Activated gamma-delta T cell treated with anti-CD3 and anti-CD28 coated beads, Interleukin-2, amount 50 U/mL, for 16 hours (primary cell): ENCODE measurements around the gene HTT.

Experiments
- DNase-seq: peaks from one replicate; pipeline ENCODE4 v3.0.0-alpha.2; 2020; ENCODE audit warnings: low read depth

HTT gene

DNA sequence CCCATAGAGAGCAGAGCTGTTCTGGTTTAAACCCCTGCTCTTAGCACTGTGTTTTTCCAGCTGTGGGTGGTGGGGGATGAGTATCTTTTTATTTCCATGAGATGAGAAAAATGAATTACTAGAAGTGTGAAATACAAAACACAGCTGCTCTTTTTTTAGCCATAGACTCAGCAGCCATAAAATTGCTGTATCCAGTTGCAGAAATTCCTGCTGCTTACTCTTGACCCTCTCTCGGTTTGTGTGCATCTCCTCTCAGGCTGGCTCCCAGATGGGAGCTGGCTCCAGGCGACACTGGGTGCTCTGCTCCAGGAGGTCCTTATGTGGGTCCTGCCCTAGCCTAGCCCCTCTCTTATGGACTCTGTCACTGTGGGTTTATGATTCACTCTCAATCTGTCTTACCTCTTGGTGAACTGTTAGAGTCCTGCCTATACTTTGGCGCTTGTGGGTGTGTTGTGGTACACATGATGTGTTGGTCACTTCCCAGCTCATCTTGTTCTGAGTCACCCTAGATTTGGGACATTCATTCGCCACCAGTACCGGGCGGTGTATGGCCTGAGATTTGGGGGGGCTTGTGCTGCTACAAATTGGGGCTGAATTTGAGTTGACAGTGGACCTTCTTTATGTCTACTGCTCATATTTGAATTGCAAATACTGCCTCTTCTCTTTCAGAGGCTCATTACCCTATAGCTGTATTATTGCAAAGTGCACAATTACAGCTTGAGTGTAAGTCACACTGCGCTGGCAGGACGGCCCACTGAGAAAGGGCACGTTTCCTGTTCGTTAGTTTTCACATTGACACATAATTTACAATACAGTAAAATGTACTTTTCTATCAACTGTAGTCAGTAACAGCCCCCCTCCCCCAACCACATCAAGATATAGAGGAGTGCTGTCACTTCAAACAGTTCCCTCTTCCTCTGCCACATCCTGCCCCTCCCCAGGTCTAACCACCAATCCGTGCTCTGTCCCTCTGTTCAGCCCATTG is 127.5 kb downstream of the HTT start:
- DNase-seq, result peak; percentile 58

DNA sequence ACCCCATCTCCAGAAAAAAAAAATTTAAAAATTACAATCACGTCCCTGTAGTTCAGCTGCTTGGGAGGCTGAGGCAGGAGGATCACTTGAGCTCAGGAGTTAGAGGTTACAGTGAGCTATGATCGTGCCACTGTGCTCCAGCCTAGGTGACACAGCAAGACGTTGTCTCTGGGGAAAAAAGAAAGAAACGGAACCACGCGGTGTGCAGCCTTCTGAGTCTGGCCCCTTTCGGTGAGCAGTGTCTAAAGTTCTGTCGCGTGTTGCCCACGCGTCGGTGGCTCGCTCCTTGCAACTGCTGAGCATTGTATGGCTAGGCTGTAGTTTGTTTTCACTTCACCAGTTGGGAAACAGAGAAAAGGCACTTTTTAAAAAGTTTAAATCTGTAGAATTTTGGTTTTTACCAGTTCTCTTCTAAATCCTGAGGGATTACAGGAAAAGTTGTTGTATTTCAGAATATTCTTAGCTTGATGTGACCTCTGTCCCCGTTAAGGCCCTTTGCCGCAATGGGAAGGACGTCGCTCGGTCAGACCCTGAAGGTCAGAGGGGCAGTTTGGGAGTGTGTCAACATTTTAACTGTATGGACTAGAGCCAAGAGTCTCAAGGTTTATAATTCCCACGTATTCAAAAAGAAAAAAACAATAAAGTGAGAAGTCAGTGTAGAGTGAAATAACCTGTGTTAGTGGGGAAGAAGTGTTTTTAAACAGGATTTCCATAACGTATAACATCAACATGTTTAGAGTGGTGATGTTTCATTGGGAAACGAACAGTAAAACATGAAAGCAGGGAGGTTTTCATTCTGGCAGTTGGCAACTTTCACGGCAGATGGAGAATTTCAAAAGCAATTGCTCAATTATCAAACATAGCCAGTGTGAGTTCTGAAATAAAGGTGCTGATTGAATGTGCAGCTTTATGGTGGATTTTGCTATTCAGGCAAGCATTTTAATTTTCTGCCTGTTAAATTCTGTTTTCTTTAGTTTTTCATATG is 128.6 kb downstream of the HTT start:
- peak; percentile 7 for DNase-seq

DNA sequence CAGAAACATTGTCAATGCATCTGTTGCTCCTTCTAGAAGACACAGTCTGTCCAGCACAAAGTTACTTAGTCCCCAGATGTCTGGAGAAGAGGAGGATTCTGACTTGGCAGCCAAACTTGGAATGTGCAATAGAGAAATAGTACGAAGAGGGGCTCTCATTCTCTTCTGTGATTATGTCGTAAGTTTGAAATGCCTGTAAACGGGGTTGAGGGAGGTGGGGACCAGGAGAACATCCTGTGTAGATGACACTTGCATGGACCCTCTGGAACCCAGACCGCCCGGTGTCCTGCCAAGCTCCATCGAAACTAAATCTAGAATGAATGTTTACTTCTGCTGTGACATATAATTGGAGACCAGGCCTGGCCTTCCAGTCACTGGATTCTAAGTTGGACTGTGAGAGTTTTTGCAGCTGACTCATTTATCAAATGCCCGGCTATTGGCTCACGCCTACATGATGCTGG is 129.5 kb downstream of the HTT start:
- no peak for DNase-seq

DNA sequence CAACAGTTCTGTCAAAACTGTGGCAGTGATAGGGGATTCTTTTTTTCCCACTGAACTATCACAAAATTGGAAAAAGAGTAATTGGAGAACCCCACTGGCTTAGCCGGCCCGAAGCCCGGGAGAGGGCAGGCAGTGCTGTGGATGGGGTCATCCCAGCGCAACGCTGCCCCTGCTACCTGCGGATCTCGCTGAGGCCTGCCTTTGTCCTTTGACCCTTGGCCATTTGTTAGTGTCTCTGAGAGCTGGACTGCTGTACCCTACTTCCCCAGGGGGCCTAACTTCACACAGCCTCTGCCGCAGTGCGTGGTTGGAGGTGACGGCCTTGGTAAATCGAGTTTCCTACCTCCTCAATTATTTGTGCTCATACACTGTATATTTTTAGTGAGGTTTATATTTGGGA is 131.5 kb downstream of the HTT start:
- no peak for DNase-seq

GRCh38 chr4:3206439-3207100 is 132.1 kb downstream of the HTT start:
- DNase-seq, result no peak

GRCh38 chr4:3207531-3208037 is 133.1 kb downstream of the HTT start:
- DNase-seq, result no peak

DNA sequence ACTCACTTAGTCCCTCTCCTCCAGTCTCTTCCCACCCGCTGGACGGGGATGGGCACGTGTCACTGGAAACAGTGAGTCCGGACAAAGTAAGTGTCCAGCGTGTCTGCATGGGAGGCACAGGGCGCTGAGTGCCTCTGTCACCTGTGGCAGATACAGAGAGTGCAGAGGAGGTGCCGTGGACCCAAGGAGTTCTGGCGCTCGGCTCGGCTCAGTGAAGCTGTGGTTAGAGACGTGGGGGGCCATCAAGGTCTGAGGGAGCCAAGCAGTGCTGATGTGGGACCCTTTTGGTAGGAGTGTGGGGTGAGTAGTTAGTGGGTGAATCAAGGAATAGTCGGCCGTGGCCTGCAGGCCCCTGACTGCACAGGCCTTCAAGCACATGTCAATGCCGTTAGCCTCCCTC is 134.3 kb downstream of the HTT start:
- DNase-seq, result no peak

DNA sequence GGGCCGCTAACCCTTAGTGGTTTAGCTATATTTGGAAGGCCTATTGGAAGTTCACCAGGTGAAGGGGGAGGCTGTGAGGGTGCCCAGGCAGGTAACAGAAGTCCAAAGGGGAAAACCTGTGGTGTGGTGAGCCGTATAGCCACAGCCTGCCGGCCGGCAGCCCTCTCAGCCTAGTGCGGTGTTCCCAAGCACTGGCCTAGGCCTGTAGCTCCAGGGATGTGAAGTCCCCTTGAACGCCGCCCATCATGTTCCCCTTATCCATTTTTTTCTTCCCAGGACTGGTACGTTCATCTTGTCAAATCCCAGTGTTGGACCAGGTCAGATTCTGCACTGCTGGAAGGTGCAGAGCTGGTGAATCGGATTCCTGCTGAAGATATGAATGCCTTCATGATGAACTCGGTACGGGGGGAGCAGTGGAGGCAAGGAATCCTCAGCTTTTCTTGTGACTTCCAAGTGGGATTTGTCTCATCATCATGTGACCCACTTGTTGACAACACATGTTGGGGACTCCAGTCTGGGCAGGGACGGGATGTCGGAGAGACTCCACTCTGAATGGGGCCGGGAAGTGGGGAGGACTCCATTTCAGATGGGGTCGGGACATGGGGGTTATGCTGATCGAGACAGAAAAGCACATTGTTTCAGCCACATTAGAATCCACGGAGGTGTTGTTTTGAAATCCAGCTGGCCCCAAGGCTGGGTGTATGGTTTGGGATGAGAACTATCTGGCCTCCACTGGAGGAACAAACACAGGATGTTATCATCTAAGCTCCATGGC is 135.3 kb downstream of the HTT start:
- no peak for DNase-seq

DNA sequence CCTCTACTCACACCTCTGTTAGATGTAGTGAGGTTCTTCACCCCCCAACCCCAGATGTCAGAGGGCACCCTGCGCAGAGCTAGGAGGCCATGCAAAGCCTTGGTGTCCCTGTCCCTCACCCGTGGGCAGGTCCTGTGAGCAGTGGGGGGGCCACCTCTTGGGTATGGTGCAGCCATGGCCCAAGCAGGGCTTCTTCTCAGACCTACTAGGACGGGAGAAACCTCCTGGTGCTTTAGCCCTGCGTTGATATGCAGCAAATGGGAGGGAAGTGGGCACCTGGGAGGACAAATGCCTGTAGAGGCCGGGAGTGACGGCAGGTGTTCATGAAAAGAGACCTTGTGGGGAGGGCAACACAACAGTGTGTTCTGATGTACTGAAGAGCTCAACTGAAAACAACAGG is 136.0 kb downstream of the HTT start:
- DNase-seq, result no peak

DNA sequence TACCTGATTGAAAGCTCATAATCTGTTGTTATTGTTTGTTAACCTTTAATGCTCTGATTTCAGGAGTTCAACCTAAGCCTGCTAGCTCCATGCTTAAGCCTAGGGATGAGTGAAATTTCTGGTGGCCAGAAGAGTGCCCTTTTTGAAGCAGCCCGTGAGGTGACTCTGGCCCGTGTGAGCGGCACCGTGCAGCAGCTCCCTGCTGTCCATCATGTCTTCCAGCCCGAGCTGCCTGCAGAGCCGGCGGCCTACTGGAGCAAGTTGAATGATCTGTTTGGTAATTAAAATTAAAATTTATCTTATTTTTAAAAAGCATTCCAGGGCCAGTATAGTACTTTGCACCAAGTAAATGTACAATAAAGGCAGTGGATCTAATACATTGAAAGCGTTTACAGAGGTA is 137.4 kb downstream of the HTT start:
- no peak for DNase-seq

GRCh38 chr4:3212391-3213105 is 138.1 kb downstream of the HTT start:
- no peak for DNase-seq

- no peak for DNase-seq
Observed at GRCh38 chr4:3213106-3213425, 138.6 kb downstream of the HTT start.

DNA sequence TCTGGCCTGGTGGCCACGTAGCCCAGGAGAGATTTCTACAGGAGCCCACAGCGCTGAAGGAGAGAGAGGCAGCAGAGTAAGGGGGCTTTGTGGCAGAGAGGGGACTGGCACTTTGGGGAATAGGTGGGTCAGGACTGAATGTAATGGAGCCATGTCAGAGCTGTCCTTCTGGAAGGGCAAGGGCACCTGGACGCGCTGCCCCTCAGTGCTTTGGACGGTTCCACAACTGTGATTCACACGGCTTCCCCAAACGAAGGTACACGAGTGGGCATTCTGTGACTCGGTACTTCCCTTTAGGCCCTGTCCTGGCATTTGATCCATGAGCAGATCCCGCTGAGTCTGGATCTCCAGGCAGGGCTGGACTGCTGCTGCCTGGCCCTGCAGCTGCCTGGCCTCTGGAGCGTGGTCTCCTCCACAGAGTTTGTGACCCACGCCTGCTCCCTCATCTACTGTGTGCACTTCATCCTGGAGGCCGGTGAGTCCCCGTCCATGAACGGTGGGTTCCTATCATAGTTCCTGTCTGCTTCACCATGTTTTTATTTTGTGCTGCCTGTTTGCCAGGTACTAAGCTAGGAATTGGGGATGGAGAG is 139.3 kb downstream of the HTT start:
- DNase-seq, result no peak

DNA sequence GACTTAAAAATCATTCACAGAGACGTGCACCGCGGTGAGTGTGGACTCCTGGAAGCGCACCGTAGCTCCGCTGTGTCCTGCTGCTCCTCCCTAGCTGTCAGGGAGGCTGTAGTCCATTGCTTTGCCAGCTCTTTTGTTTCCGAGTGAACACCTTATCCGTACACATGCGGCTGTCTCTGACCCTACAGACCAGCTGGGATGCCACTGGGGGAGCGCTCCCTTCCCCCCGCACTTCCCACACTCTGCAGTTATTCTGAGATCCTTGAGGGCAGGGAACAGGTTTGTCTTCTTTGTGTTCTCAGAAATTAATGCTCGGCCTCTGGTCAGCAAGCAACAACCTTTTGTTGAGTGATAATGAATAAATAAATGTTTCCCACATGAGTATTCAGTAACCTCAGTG is 140.8 kb downstream of the HTT start:
- DNase-seq, result no peak

DNA sequence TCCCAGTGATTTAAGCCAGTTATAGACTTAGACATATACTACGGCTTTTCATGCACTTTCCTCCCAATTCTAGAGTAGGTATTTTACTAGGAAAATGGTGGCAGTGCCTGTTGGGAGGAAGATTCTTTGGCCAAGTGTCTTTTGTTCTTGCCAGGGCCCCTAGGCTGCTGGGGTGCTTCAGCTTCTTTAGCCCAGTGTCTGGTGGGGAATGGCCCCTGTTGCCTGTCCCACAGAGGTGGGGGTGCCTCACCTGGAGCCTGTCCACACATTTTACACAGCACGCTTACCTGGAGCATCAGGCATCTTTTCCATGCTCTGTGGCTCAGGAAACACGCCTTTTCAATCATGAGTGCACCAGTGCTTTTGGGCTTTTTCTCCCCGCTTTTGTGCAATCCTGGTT is 141.3 kb downstream of the HTT start:
- no peak for DNase-seq

GRCh38 chr4:3217266-3217665 is 142.8 kb downstream of the HTT start:
- no peak for DNase-seq

- no peak for DNase-seq
Observed at GRCh38 chr4:3217771-3218170, 143.3 kb downstream of the HTT start.

GRCh38 chr4:3218824-3219760 is 144.6 kb downstream of the HTT start:
- no peak for DNase-seq
